Measurements from ENCODE around the gene XYLT2. TPM values are rescaled to one million over a fixed set of nuclear protein-coding genes. Genes with fewer than 3 reads are reported as not detected.

Gene XYLT2
- total and polyA plus RNA-seq, 9 of the 15 experiments (the other 6 are each of a cell fraction or from before 2014, with no cell fraction given), result 0.63 to 9.1 (median 4.3) TPM

GRCh38 chr17:50361561-50362480 lies 15.9 kb downstream of the XYLT2 start (continued):
- TF ChIP-seq, protein P1, sequence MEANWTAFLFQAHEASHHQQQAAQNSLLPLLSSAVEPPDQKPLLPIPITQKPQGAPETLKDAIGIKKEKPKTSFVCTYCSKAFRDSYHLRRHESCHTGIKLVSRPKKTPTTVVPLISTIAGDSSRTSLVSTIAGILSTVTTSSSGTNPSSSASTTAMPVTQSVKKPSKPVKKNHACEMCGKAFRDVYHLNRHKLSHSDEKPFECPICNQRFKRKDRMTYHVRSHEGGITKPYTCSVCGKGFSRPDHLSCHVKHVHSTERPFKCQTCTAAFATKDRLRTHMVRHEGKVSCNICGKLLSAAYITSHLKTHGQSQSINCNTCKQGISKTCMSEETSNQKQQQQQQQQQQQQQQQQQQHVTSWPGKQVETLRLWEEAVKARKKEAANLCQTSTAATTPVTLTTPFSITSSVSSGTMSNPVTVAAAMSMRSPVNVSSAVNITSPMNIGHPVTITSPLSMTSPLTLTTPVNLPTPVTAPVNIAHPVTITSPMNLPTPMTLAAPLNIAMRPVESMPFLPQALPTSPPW (CRISPR knock-in tag; IDR thresholded peaks at IDR 0.05), result peak; percentile 89
- TF ChIP-seq ZNF778 (CRISPR knock-in tag; IDR thresholded peaks at IDR 0.05) (no peak), SOX6 (IDR thresholded peaks at IDR 0.05) (peak; percentile 57), KDM1A (IDR thresholded peaks at IDR 0.05) (peak; percentile 93 to 94), CAMTA2 (CRISPR knock-in tag; conservative IDR thresholded peaks at IDR 0.05) (no peak), MEIS2 (IDR thresholded peaks at IDR 0.05; ENCODE audit: partially characterized antibody) (peak; percentile 75), ATF2 (CRISPR knock-in tag; IDR thresholded peaks at IDR 0.05) (no peak), CEBPB (tag; IDR thresholded peaks at IDR 0.05) (no peak), BCL6 (CRISPR knock-in tag; IDR thresholded peaks at IDR 0.05) (no peak)
- TF ChIP-seq, protein P2, sequence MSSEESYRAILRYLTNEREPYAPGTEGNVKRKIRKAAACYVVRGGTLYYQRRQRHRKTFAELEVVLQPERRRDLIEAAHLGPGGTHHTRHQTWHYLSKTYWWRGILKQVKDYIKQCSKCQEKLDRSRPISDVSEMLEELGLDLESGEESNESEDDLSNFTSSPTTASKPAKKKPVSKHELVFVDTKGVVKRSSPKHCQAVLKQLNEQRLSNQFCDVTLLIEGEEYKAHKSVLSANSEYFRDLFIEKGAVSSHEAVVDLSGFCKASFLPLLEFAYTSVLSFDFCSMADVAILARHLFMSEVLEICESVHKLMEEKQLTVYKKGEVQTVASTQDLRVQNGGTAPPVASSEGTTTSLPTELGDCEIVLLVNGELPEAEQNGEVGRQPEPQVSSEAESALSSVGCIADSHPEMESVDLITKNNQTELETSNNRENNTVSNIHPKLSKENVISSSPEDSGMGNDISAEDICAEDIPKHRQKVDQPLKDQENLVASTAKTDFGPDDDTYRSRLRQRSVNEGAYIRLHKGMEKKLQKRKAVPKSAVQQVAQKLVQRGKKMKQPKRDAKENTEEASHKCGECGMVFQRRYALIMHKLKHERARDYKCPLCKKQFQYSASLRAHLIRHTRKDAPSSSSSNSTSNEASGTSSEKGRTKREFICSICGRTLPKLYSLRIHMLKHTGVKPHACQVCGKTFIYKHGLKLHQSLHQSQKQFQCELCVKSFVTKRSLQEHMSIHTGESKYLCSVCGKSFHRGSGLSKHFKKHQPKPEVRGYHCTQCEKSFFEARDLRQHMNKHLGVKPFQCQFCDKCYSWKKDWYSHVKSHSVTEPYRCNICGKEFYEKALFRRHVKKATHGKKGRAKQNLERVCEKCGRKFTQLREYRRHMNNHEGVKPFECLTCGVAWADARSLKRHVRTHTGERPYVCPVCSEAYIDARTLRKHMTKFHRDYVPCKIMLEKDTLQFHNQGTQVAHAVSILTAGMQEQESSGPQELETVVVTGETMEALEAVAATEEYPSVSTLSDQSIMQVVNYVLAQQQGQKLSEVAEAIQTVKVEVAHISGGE (CRISPR knock-in tag; IDR thresholded peaks at IDR 0.05), result 0 out of 6 replicates have a peak, but pooled peaks of 1 of the 3 experiments have one; percentile 46
- TF ChIP-seq, protein P3, sequence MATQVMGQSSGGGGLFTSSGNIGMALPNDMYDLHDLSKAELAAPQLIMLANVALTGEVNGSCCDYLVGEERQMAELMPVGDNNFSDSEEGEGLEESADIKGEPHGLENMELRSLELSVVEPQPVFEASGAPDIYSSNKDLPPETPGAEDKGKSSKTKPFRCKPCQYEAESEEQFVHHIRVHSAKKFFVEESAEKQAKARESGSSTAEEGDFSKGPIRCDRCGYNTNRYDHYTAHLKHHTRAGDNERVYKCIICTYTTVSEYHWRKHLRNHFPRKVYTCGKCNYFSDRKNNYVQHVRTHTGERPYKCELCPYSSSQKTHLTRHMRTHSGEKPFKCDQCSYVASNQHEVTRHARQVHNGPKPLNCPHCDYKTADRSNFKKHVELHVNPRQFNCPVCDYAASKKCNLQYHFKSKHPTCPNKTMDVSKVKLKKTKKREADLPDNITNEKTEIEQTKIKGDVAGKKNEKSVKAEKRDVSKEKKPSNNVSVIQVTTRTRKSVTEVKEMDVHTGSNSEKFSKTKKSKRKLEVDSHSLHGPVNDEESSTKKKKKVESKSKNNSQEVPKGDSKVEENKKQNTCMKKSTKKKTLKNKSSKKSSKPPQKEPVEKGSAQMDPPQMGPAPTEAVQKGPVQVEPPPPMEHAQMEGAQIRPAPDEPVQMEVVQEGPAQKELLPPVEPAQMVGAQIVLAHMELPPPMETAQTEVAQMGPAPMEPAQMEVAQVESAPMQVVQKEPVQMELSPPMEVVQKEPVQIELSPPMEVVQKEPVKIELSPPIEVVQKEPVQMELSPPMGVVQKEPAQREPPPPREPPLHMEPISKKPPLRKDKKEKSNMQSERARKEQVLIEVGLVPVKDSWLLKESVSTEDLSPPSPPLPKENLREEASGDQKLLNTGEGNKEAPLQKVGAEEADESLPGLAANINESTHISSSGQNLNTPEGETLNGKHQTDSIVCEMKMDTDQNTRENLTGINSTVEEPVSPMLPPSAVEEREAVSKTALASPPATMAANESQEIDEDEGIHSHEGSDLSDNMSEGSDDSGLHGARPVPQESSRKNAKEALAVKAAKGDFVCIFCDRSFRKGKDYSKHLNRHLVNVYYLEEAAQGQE (IDR thresholded peaks at IDR 0.05; ENCODE audit: borderline replicate concordance), result peak; percentile 66; the same call in 1 of the 2 replicates
- TF ChIP-seq, protein P3 (CRISPR knock-in tag; IDR thresholded peaks at IDR 0.05; ENCODE audit: low read depth), result no peak

Measured in K562 (cell line).